NCI-H128 (cell line): Measurements from ENCODE around the gene THEM4.
"Not testable (repeated sequence)": the region's sequence is repeated elsewhere in the genome, so short reads cannot be mapped to it uniquely, and the experiment has no call there.

Experiments used
- DNase-seq: peaks from one replicate; lab custom pipeline; 2025; ENCODE audit not compliant: unreplicated experiment; lab: John Stamatoyannopoulos, UW

THEM4 gene

GRCh38 chr1:151860504-151861187 is 48.7 kb downstream of the THEM4 start:
- DNase-seq: no peak

GRCh38 chr1:151859891-151860293 is 49.4 kb downstream of the THEM4 start:
- no peak for DNase-seq

- DNase-seq: no peak
Observed at GRCh38 chr1:151858886-151859665, 50.2 kb downstream of the THEM4 start.

GRCh38 chr1:151858030-151858746 is 51.1 kb downstream of the THEM4 start:
- no peak for DNase-seq

GRCh38 chr1:151855933-151856332 is 53.4 kb downstream of the THEM4 start:
- DNase-seq: no peak

GRCh38 chr1:151855516-151855915 is 53.8 kb downstream of the THEM4 start:
- DNase-seq: not testable (repeated sequence)

- no peak for DNase-seq
Observed at GRCh38 chr1:151854658-151855057, 54.7 kb downstream of the THEM4 start.

- no peak for DNase-seq
Observed at GRCh38 chr1:151853411-151853943, 55.8 kb downstream of the THEM4 start, which contains the start of gene THEM5. Gene THEM5, minus strand, starts transcription at chr1:151853712. Its CDS starts 147 bp downstream, at chr1:151853565.

GRCh38 chr1:151852733-151853132 is 56.6 kb downstream of the THEM4 start:
- no peak for DNase-seq

GRCh38 chr1:151851886-151852285 is 57.4 kb downstream of the THEM4 start:
- no peak for DNase-seq

- DNase-seq: no peak
Observed at GRCh38 chr1:151849871-151850270, 59.4 kb downstream of the THEM4 start.

- DNase-seq: no peak
Observed at GRCh38 chr1:151849126-151849525, 60.2 kb downstream of the THEM4 start.

- DNase-seq: no peak
Observed at GRCh38 chr1:151847867-151848596, 61.3 kb downstream of the THEM4 start.

- no peak for DNase-seq
Observed at GRCh38 chr1:151846686-151847237, 62.5 kb downstream of the THEM4 start.

- no peak for DNase-seq
Observed at GRCh38 chr1:151846062-151846568, 63.2 kb downstream of the THEM4 start.

GRCh38 chr1:151843398-151843797 is 65.9 kb downstream of the THEM4 start:
- no peak for DNase-seq

- DNase-seq: no peak
Observed at GRCh38 chr1:151841141-151841540, 68.2 kb downstream of the THEM4 start.

GRCh38 chr1:151840421-151840820 is 68.9 kb downstream of the THEM4 start:
- DNase-seq: no peak

- peak; percentile 65 for DNase-seq
Observed at GRCh38 chr1:151839457-151840403, 69.6 kb downstream of the THEM4 start, which contains the start of gene C2CD4D. Gene C2CD4D, minus strand, starts transcription at chr1:151839820. Its CDS starts 831 bp downstream, at chr1:151838989.
